Loucy (cell line): ENCODE data around the gene PSEN1.

ENCODE experiments used
- CTCF ChIP-seq: fragments of 200-600 bp; sonication (generic); conservative IDR thresholded peaks from 2 replicates; pipeline ENCODE4 v1.5.1; 2014; ENCODE audit warnings: mild to moderate bottlenecking, antibody characterized with exemption, low read length
- EZH2phosphoT487 ChIP-seq: fragments of 200-600 bp; IDR thresholded peaks from 2 replicates; pipeline ENCODE4 v1.6.1; 2018; ENCODE audit warnings: antibody characterized with exemption, mild to moderate bottlenecking, moderate library complexity, borderline replicate concordance

- no peak for TF ChIP-seq CTCF
- no peak for TF ChIP-seq EZH2phosphoT487
Observed at GRCh38 chr14:73250781-73251500, 114.6 kb downstream of the PSEN1 start.
